Psoas muscle (tissue), 8 donors: ENCODE measurements around the gene RUNX3. TPM values are rescaled to one million over a fixed set of nuclear protein-coding genes. Genes with fewer than 3 reads are reported as not detected.

ENCODE experiments used
- ATAC-seq, 4 donors: fragments of 200-7000 bp; cut with Tn5 transposase; one replicate each; pipeline ENCODE4 v1.9.1; 2020; ENCODE audit warnings: moderate library complexity in 3 of 4, mild to moderate bottlenecking in 2 of 4
- DNase-seq, 2 donors: peaks; one replicate each; pipeline ENCODE4 v3.0.0-alpha.2; 2020
- H3K27ac ChIP-seq: fragments of 200-600 bp; one replicate; pipeline ENCODE4 v1.8.0; 2022
- H3K27me3 ChIP-seq, 3 donors: fragments of 200-600 bp in 1 of 3; one replicate each; pipeline versions ENCODE4 v1.6.1 to v1.8.0; 2013 to 2022; ENCODE audit warnings: low read length in 2 of 3, mild to moderate bottlenecking in 2 of 3, moderate library complexity in 1 of 3; ENCODE audit not compliant: insufficient read depth in 3 of 3
- H3K36me3 ChIP-seq, 2 donors: fragments of 200-600 bp in 1 of 2; one replicate each; pipeline versions ENCODE4 v1.6.1 to v1.8.0; 2013 to 2022; ENCODE audit warnings: low read depth in 1 of 2, mild to moderate bottlenecking in 1 of 2, moderate library complexity in 1 of 2; ENCODE audit not compliant: insufficient read depth in 1 of 2
- H3K4me1 ChIP-seq: fragments of 200-600 bp; one replicate; pipeline ENCODE4 v1.8.0; 2022
- H3K4me3 ChIP-seq: fragments of 200-600 bp; one replicate; pipeline ENCODE4 v1.8.0; 2022; ENCODE audit warnings: mild to moderate bottlenecking
- H3K9me3 ChIP-seq: fragments of 200-600 bp; one replicate; pipeline ENCODE4 v1.8.0; 2022
- WGBS, 3 donors: extraction: QIAGEN DNeasy Blood & Tissue Kit; methylation state at CpG; one replicate each; pipeline versions ENCODE4 v1.1.6 to v1.1.7; 2013; 5-methylcytosine and 5-hydroxymethylcytosine counted together
- intact Hi-C, 2 donors: fragments of 100-400 bp; cut with DNase I; formaldehyde crosslinking; loops; one replicate each; pipeline versions ENCODE4 v1.11.0 to v1.14.2; 2022
- polyA plus RNA-seq, 3 donors: library from polyadenylated mRNA; stranded (reverse); fragments of 200-250 nt; gene quantifications; one replicate each; pipeline ENCODE4 v1.2.3, GENCODE V29; 2013
- total RNA-seq, 4 donors: library from RNA; stranded (reverse); fragmentation: NEBNext Ultra II Directional in 2 of 4; extraction: Animal tissue kit (Norgen Biotek cat#: 25700) in 2 of 4; gene quantifications; one replicate each; pipeline versions ENCODE4 v1.2.1 to v1.2.4, GENCODE V29; 2021 to 2023
- TF ChIP-seq, protein P1 (sequence below): fragments of 200-600 bp; IDR thresholded peaks from one replicate; pipeline ENCODE4 v1.8.0; 2022; ENCODE audit warnings: antibody characterized with exemption
- donor health status: healthy with polysubstance abuse.
- donor health status: DM: no; HTN: no; CAD: no; lungs with moderate emphysema.
- donor health status: Bipolar disorder and iron deficiency.
- donor health status: healthy.
- donor health status: DM: yes; HTN: yes; CAD: no.
- donor health status: DM: no; HTN: no; CAD: no.
- donor health status: DM: no; HTN: no; CAD: no.
- donor health status: DM: yes; HTN: yes; CAD: no.

Gene RUNX3
- total and polyA plus RNA-seq, 7 donors, result 0.16 to 0.59 (median 0.28) TPM

DNA sequence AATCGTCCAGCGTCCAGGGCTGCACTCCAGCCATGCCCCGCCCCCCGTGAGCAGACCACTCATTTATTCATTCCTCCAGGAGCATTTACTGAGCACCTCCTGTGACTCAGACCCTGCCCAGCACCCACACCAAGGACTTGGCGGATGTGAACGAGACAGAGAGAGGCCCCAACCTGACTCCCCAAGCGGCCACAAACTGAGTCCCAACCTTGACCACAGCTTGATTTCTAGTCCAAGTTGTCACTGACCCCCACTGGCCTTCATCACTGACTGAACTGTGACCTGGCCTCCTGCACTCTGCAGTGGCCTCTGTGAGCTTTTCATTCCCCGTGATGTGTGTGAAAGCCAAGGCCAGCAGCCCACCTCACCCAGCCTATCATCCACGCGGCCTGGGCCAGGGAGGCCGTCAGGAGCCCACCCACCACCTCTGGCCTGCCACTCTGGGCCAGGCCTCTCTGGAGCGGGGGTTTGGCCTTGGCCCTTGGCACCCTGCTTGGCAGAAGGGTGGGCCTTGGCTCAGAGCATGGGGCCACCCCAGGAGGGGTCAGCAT is 19.3 kb upstream of the RUNX3 start:
- Histone ChIP-seq H3K4me1 (no peaks in the 10 kb centered on the region), H3K36me3 (no peaks in the 10 kb centered on the region), H3K9me3 (no peaks in the 10 kb centered on the region), H3K27ac (no peak overlapping the region), H3K27me3 (peaks cover 0 to 2% (median 0%) of the 10 kb centered on the region in 3 donors), H3K4me3 (no peak overlapping the region)
- DNase-seq (no peak), ATAC-seq (no peak)
- intact Hi-C loops, result no loop called here
- WGBS, 3 donors, result 79 to 80% (median 80%) methylated on average over 12 of the region's 12 CpGs
- TF ChIP-seq, protein P1, sequence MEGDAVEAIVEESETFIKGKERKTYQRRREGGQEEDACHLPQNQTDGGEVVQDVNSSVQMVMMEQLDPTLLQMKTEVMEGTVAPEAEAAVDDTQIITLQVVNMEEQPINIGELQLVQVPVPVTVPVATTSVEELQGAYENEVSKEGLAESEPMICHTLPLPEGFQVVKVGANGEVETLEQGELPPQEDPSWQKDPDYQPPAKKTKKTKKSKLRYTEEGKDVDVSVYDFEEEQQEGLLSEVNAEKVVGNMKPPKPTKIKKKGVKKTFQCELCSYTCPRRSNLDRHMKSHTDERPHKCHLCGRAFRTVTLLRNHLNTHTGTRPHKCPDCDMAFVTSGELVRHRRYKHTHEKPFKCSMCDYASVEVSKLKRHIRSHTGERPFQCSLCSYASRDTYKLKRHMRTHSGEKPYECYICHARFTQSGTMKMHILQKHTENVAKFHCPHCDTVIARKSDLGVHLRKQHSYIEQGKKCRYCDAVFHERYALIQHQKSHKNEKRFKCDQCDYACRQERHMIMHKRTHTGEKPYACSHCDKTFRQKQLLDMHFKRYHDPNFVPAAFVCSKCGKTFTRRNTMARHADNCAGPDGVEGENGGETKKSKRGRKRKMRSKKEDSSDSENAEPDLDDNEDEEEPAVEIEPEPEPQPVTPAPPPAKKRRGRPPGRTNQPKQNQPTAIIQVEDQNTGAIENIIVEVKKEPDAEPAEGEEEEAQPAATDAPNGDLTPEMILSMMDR, result no peak

DNA sequence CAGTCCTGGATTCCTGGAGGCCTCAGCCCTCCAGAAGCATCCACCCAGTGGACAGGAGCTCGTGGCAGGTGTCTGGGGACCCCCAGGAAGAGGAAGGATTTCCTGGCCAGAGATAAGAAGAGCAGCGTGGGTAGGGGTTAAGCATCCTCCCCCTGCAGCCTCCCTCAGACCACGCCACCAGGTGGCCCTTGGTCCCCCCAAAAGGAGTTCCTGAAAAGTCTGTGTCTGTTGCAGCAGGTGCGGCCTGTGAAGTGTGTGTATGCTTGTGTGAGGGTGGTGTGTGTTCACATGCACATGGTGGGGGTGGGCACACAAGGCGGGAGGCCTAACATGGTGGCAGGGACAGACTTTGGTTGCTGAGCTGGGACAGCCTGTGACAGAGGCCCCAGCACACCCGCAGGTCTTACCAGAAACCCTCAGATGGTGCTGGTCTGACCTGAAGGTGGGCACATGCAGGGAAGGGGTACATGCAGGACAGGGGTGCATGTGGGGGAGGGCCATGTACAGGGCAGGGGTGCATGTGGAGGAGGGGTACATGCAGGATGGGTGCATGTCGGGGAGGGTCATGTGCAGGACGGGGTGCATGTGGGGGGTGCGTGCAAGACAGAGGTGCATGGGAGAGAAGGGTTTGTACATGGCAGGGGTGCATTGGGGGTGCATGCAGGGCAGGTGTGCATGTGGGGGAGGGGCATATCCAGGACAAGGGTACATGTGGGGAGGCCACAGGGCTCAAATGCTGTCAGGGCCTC is 18.2 kb upstream of the RUNX3 start:
- Histone ChIP-seq H3K36me3 (no peaks in the 10 kb centered on the region), H3K9me3 (no peaks in the 10 kb centered on the region), H3K4me3 (no peak overlapping the region), H3K4me1 (no peaks in the 10 kb centered on the region), H3K27me3 (no peaks in the 10 kb centered on the region), H3K27ac (no peak overlapping the region)
- TF ChIP-seq, protein P1, result no peak
- intact Hi-C loops, result no loop called here
- ATAC-seq, result no peak
- DNase-seq, result no peak
- WGBS, 3 donors, result 85 to 98% (median 86%) methylated on average over 9 of the region's 9 CpGs

GRCh38 chr1:24946861-24947658 is 17.0 kb upstream of the RUNX3 start:
- ATAC-seq, result no peak

DNA sequence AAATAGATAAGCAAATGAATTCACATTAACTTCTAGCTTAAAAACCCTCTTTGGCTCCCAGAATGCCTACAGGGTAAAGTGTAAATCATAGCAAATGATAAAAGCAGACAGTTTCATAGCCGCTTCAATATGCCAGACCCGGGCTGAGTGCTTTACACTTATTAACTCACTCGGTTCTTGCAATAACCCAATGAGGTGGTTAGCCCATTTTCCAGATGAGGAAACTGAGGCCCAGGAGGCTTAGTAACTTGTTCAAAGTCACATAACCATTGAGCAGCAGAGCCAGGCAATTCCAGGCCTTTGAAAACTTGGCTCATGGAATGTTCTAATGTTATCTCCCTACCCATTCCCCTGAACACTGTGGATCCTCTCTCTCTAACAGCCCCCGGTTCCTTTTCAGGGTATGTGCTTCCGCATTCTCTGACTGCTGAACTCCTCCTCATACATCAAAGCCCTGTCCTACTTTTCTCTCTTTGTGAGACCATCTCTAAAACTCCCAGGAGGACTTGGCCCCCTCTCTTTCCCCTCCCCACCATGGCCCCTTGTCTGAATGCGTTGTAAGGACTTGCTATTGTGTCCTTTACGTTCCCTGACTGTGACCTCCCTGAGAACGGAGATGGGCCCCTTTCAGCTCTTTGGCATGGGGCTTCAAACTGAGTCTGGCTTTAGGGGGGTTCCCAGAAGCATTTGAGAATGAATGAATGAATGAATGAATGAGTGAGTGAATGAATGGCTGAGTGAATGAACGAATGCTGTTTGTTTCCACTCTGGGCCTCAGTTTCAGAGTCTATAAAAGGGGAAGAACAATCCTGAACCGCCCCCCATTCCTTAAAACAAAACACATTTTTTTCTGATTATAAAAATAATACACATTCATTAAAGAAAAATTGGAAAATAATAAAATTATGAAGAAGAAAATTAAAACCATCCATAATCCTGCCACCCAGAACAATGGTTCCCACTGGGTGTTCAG is 15.6 kb upstream of the RUNX3 start:
- TF ChIP-seq, protein P1, result no peak
- ATAC-seq (no peak), DNase-seq (no peak)
- H3K27ac ChIP-seq, result no peak overlapping the region
- H3K9me3 ChIP-seq, result no peaks in the 10 kb centered on the region
- intact Hi-C loops, result no loop called here
- no peaks in the 10 kb centered on the region for H3K4me1 ChIP-seq
- H3K4me3 ChIP-seq, result no peak overlapping the region
- 78 to 84% (median 82%) methylated on average over 10 of the region's 10 CpGs for WGBS, 3 donors
- H3K27me3 ChIP-seq, result peaks cover 0 to 2% (median 0%) of the 10 kb centered on the region in 3 donors
- H3K36me3 ChIP-seq, result no peaks in the 10 kb centered on the region

More at GRCh38 chr1:24946861-24947658, 17.0 kb upstream of the RUNX3 start:
- Histone ChIP-seq H3K27me3 (peaks cover 0 to 2% (median 0%) of the 10 kb centered on the region in 3 donors), H3K9me3 (no peaks in the 10 kb centered on the region), H3K36me3 (no peaks in the 10 kb centered on the region), H3K4me1 (no peaks in the 10 kb centered on the region), H3K4me3 (no peak overlapping the region), H3K27ac (no peak overlapping the region)
- WGBS, 3 donors, result 85 to 89% (median 86%) methylated on average over 13 of the region's 13 CpGs
- no peak for DNase-seq
- TF ChIP-seq, protein P1, result no peak
- intact Hi-C loops, result no loop called here
